HepG2 (cell line): ENCODE measurements around the gene NFX1. TPM values are rescaled to one million over a fixed set of nuclear protein-coding genes. Genes with fewer than 3 reads are reported as not detected.

Experiments
- ATAC-seq: fragments of 200-7000 bp; cut with Tn5 transposase; 3 replicates; pipeline ENCODE4 v1.9.1; 2020; ENCODE audit warnings: mild to moderate bottlenecking, moderate library complexity
- BruUV-seq: library from RNA; stranded (reverse); fragments of 400-500 nt; replicated peaks from 2 replicates; lab custom pipeline; 2021; lab: Mats Ljungman, UMichigan
- CTCF ChIA-PET: fragments of 300-600 bp; formaldehyde crosslinking; extraction: SDS; loops from one replicate; lab custom pipeline; 2021; ENCODE audit warnings: low total read pairs, inconsistent platforms, low intra/inter-chr PET ratio; lab: Yijun Ruan, JAX
- POLR2A ChIA-PET: fragments of 350-600 bp; sonication (Branson Sonifier 250); formaldehyde crosslinking; loops from one replicate; lab custom pipeline; 2020; ENCODE audit warnings: antibody characterized with exemption, inconsistent platforms; lab: Yijun Ruan, JAX
- DNase-seq: peaks from one replicate; pipeline ENCODE4 v3.0.0-alpha.2; 2015; ENCODE audit warnings: low spot score
- FAIRE-seq: peaks from 3 replicates; lab custom pipeline; 2011; peaks lifted over from hg19 to GRCh38; lab: Jason Lieb, UNC
- H2AFZ ChIP-seq: one replicate; pipeline ENCODE4 v1.6.1; 2011; ENCODE audit warnings: low read length, inconsistent platforms
- H3K27ac ChIP-seq: fragments of 300-600 bp; 3 replicates; pipeline ENCODE4 v1.8.0; 2011; ENCODE audit warnings: mixed run types, mild to moderate bottlenecking, mixed read lengths, low read length, inconsistent platforms; ENCODE audit not compliant: insufficient read depth; ENCODE audit errors: extremely low read length
- H3K27me3 ChIP-seq, 2 experiments: fragments of 200-600 bp in 1 of 2; 2 replicates in 1 of 2; 3 replicates in 1 of 2; pipeline versions ENCODE4 v1.6.0 to v1.8.0; 2011; ENCODE audit warnings: low read length in 2 of 2, mild to moderate bottlenecking in 2 of 2, moderate library complexity in 2 of 2, inconsistent platforms in 1 of 2; ENCODE audit not compliant: insufficient read depth in 2 of 2, control insufficient read depth in 1 of 2
- H3K36me3 ChIP-seq, 2 experiments: fragments of 200-600 bp in 1 of 2; replicated peaks in 1 of 2; 2 replicates in 1 of 2; 3 replicates in 1 of 2; pipeline versions ENCODE4 v1.5.1 to v1.8.0; 2011; ENCODE audit warnings: low read length in 2 of 2, inconsistent platforms in 1 of 2; ENCODE audit not compliant: insufficient read depth in 2 of 2, control insufficient read depth in 1 of 2
- H3K4me1 ChIP-seq: 2 replicates; pipeline ENCODE4 v1.5.1; 2012; ENCODE audit warnings: low read length, inconsistent platforms; ENCODE audit not compliant: insufficient read depth
- H3K4me2 ChIP-seq: 2 replicates; pipeline ENCODE4 v1.6.0; 2011; ENCODE audit warnings: low read depth, low read length, inconsistent platforms
- H3K4me3 ChIP-seq, 3 experiments: fragments of 200-600 bp in 1 of 3; sonication (generic), shearing (Covaris generic) in 1 of 3; replicated peaks in 1 of 3; 2 replicates each; pipeline ENCODE4 v1.5.1; 2011 to 2016; ENCODE audit warnings: low read length in 3 of 3, inconsistent platforms in 2 of 3, low read depth in 2 of 3, mild to moderate bottlenecking in 2 of 3, control low read depth in 1 of 3, mixed read lengths in 1 of 3; ENCODE audit not compliant: insufficient read depth in 1 of 3
- H3K79me2 ChIP-seq: one replicate; pipeline ENCODE4 v1.6.1; 2011; ENCODE audit warnings: low read length, inconsistent platforms; ENCODE audit not compliant: insufficient read depth
- H3K9ac ChIP-seq: 2 replicates; pipeline ENCODE4 v1.6.0; 2011; ENCODE audit warnings: mild to moderate bottlenecking, low read depth, low read length, inconsistent platforms; ENCODE audit not compliant: insufficient read depth
- H3K9me3 ChIP-seq: 2 replicates; pipeline ENCODE4 v1.5.1; 2012; ENCODE audit warnings: mild to moderate bottlenecking, low read length
- H4K20me1 ChIP-seq: 2 replicates; pipeline ENCODE4 v1.6.0; 2011; ENCODE audit warnings: inconsistent platforms, mild to moderate bottlenecking, low read length, moderate library complexity; ENCODE audit not compliant: insufficient read depth
- CTCF ChIP-seq: sonication (generic); formaldehyde crosslinking; IDR thresholded peaks from 2 replicates; pipeline ENCODE4 v1.5.0; 2020; ENCODE audit warnings: mild to moderate bottlenecking, missing genetic modification reagents, moderate library complexity
- ELF3 ChIP-seq: IDR thresholded peaks from 2 replicates; pipeline ENCODE4 v1.6.1; 2016; ENCODE audit warnings: missing genetic modification reagents, missing compliant biosample characterization
- KLF12 ChIP-seq: sonication (generic); formaldehyde crosslinking; IDR thresholded peaks from 2 replicates; pipeline ENCODE4 v1.4.0; 2020; ENCODE audit warnings: missing genetic modification reagents, borderline replicate concordance
- MAZ ChIP-seq, 2 experiments: sonication (generic) in 1 of 2; formaldehyde crosslinking in 1 of 2; IDR thresholded peaks; 2 replicates each; pipeline versions ENCODE4 v1.5.0 to v1.6.1; 2012 to 2020; ENCODE audit warnings: low read depth in 2 of 2, mild to moderate bottlenecking in 2 of 2, borderline replicate concordance in 1 of 2, improper control_type of control experiment in 1 of 2, low read length in 1 of 2, missing genetic modification reagents in 1 of 2, moderate library complexity in 1 of 2
- NR2F6 ChIP-seq, 2 experiments: IDR thresholded peaks; 2 replicates each; pipeline ENCODE4 v1.6.1; 2016; ENCODE audit warnings: antibody characterized with exemption in 1 of 2, mild to moderate bottlenecking in 1 of 2
- PITX1 ChIP-seq: sonication (generic); formaldehyde crosslinking; IDR thresholded peaks from 2 replicates; pipeline ENCODE4 v1.5.1; 2020; ENCODE audit warnings: mild to moderate bottlenecking, missing genetic modification reagents
- SMAD3 ChIP-seq: sonication (generic); formaldehyde crosslinking; IDR thresholded peaks from 2 replicates; pipeline ENCODE4 v1.4.0; 2020; ENCODE audit warnings: missing genetic modification reagents
- SMC3 ChIP-seq: IDR thresholded peaks from 2 replicates; pipeline ENCODE4 v1.6.1; 2011; ENCODE audit warnings: low read length, improper control_type of control experiment
- STAG1 ChIP-seq: sonication (generic); formaldehyde crosslinking; IDR thresholded peaks from 2 replicates; pipeline ENCODE4 v1.4.0; 2020; ENCODE audit warnings: missing genetic modification reagents
- TAF15 ChIP-seq: fragments of 200-400 bp; formaldehyde crosslinking; IDR thresholded peaks from one replicate; pipeline ENCODE4 v1.6.1; 2018; ENCODE audit warnings: mild to moderate bottlenecking, low read depth, low read length; ENCODE audit not compliant: poor library complexity, severe bottlenecking
- ZGPAT ChIP-seq: IDR thresholded peaks from 2 replicates; pipeline ENCODE4 v1.6.1; 2016; ENCODE audit warnings: mild to moderate bottlenecking
- ZNF235 ChIP-seq: sonication (generic); formaldehyde crosslinking; IDR thresholded peaks from 2 replicates; pipeline ENCODE4 v1.8.1; 2023; ENCODE audit warnings: mild to moderate bottlenecking, missing genetic modification reagents, borderline replicate concordance
- WGBS: methylation state at CpG from one replicate; pipeline ENCODE4 v1.1.6; 2017; ENCODE audit warnings: low lambda C conversion rate; 5-methylcytosine and 5-hydroxymethylcytosine counted together
- in situ Hi-C: cut with HindIII; loops from 2 replicates; pipeline ENCODE4 v1.10.0; 2017; ENCODE audit warnings: low pct_unique_long_range_greater_than_20kb; ENCODE audit not compliant: extremely low pct_ligation_motif_present
- intact Hi-C: fragments of 100-400 bp; cut with micrococcal nuclease; formaldehyde crosslinking; loops from one replicate; pipeline ENCODE4 v1.10.0; 2022; ENCODE audit not compliant: unreplicated experiment
- polyA plus RNA-seq, 8 experiments: library from polyadenylated mRNA; depleted of rRNA in 3 of 8; stranded (reverse) in 7 of 8; unstranded in 1 of 8; fragments of >200 nt; fragmentation: Illumina TruSeq in 4 of 8; extraction: Trizol in 4 of 8; gene quantifications; 2 replicates each; pipeline versions ENCODE4 v1.2.1 to v1.2.3, GENCODE V29; 2011 to 2016; ENCODE audit warnings: low read depth in 4 of 8, missing spikeins in 1 of 8, mixed read lengths in 1 of 8; ENCODE audit not compliant: insufficient read depth in 1 of 8
- total RNA-seq, 5 experiments: library from RNA; depleted of rRNA; stranded (reverse); fragments of >200 nt; fragmentation: Illumina TruSeq; extraction: Trizol; gene quantifications; 2 replicates each; pipeline ENCODE4 v1.2.3, GENCODE V29; 2016; ENCODE audit warnings: low read depth in 1 of 5
- TF ChIP-seq, protein P1 (sequence below), 2 experiments: sonication (generic) in 1 of 2; formaldehyde crosslinking in 1 of 2; IDR thresholded peaks; 2 replicates each; pipeline versions ENCODE4 v1.4.0 to v1.6.1; 2018 to 2020; ENCODE audit warnings: missing genetic modification reagents in 2 of 2, borderline replicate concordance in 1 of 2, low read depth in 1 of 2, mild to moderate bottlenecking in 1 of 2, missing biosample characterization in 1 of 2
- TF ChIP-seq, protein P2 (sequence below): IDR thresholded peaks from 2 replicates; pipeline ENCODE4 v1.6.1; 2016; ENCODE audit warnings: low read depth, borderline replicate concordance
- TF ChIP-seq, protein P3 (sequence below): sonication (generic); formaldehyde crosslinking; IDR thresholded peaks from 2 replicates; pipeline ENCODE4 v1.4.0; 2020; ENCODE audit warnings: missing genetic modification reagents, borderline replicate concordance

Gene NFX1
- total and polyA plus RNA-seq, 2 of the 13 experiments (the other 11 are each of a cell fraction or from before 2014, with no cell fraction given) = 23.9 to 27.5 TPM

DNA sequence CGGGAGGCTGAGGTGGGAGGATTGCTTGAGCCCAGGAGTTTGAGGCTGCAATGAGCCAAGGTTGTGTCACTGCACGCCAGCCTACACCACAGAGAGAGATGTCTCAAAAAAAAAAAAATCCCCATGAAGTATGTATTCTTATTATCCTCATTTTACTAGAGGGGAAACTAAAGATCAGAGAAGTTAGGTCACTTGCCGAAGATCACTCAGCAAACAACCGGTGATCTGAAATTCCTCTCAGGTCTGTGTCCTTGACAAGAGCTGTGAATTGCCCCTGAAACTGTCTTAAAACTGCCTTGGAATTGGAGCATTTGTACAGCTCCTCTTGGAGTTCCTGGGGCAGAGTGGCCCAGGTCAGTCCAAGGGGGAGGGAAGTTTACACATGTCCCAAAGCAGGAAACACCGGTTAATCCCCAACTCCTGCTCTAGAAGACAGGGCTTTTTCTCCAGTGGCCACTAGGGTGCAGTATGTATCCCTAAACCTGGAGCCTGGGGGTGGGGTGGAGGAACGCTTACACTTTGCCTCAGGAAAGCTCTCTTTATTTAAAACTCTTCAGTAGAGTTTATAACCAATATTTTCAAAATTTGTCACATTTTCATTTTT lies 84.4 kb downstream of the NFX1 start:
- WGBS = 52% methylated on average over 6 of the region's 6 CpGs
- FAIRE-seq (peak; percentile 86), DNase-seq (peak; percentile 70), ATAC-seq (peak; percentile 72)
- no peak overlapping the region for H2AFZ ChIP-seq
- no peaks in the 10 kb centered on the region for H3K27me3 ChIP-seq
- H3K4me1 ChIP-seq = peaks cover 31% of the 10 kb centered on the region
- intact Hi-C loops (loop anchor here (1.0 kb wide), 1 partner anchor 92 kb away; no protein-coding TSS in a partner anchor), in situ Hi-C loops (loop anchor here (10.0 kb wide), 1 partner anchor 90 kb away; no protein-coding TSS in a partner anchor)
- no peak overlapping the region for H3K9ac ChIP-seq
- no TSS peak for BruUV-seq
- no peaks in the 10 kb centered on the region for H4K20me1 ChIP-seq
- no peak overlapping the region for H3K27ac ChIP-seq
- POLR2A ChIA-PET = interaction anchor here (1.2 kb wide), 1 partner anchor 16 kb away, joined by 3 read pairs; no protein-coding TSS in a partner anchor
- H3K4me3 ChIP-seq = no peak overlapping the region
- peaks cover 1 to 13% of the 10 kb centered on the region in 2 experiments; a peak in 4 of 5 replicates for H3K36me3 ChIP-seq
- no peaks in the 10 kb centered on the region for H3K9me3 ChIP-seq
- CTCF ChIA-PET = interaction anchor here (0.8 to 2.8 kb wide), 5 partner anchors 29 to 347 kb away, joined by 4 to 11 read pairs (median 11); no protein-coding TSS in a partner anchor
- peak overlapping the region; percentile 24; the same call in 1 of the 2 replicates for H3K4me2 ChIP-seq
- H3K79me2 ChIP-seq = no peaks in the 10 kb centered on the region
- TF ChIP-seq KLF12 (CRISPR knock-in tag) (no peak), PITX1 (CRISPR knock-in tag) (peak; percentile 43; the same call in 1 of the 2 replicates), MAZ (IDR thresholded peaks at IDR 0.05; ENCODE audit: borderline replicate concordance, low read depth, low read length) (0 out of 2 replicates have a peak, but pooled peaks have one; percentile 30), MAZ (CRISPR knock-in tag; IDR thresholded peaks at IDR 0.05; ENCODE audit: low read depth) (no peak), NR2F6 (IDR thresholded peaks at IDR 0.05) (peak; percentile 20; the same call in 1 of the 2 replicates), NR2F6 (CRISPR knock-in tag; IDR thresholded peaks at IDR 0.05) (no peak), CTCF (CRISPR knock-in tag) (peak; percentile 84), TAF15 (no peak), ELF3 (CRISPR knock-in tag) (0 out of 2 replicates have a peak, but pooled peaks have one; percentile 21), ZGPAT (CRISPR knock-in tag) (0 out of 2 replicates have a peak, but pooled peaks have one; percentile 27), SMC3 (peak; percentile 89), STAG1 (peak; percentile 70), SMAD3 (CRISPR knock-in tag) (0 out of 2 replicates have a peak, but pooled peaks have one; percentile 48), ZNF235 (CRISPR knock-in tag) (no peak)
- TF ChIP-seq, protein P1, sequence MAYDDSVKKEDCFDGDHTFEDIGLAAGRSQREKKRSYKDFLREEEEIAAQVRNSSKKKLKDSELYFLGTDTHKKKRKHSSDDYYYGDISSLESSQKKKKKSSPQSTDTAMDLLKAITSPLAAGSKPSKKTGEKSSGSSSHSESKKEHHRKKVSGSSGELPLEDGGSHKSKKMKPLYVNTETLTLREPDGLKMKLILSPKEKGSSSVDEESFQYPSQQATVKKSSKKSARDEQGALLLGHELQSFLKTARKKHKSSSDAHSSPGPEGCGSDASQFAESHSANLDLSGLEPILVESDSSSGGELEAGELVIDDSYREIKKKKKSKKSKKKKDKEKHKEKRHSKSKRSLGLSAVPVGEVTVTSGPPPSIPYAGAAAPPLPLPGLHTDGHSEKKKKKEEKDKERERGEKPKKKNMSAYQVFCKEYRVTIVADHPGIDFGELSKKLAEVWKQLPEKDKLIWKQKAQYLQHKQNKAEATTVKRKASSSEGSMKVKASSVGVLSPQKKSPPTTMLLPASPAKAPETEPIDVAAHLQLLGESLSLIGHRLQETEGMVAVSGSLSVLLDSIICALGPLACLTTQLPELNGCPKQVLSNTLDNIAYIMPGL (CRISPR knock-in tag; IDR thresholded peaks at IDR 0.05; ENCODE audit: borderline replicate concordance in 1 of 2, low read depth in 1 of 2) = 0 out of 4 replicates have a peak, but pooled peaks of 1 of the 2 experiments have one; percentile 42
- TF ChIP-seq, protein P2, sequence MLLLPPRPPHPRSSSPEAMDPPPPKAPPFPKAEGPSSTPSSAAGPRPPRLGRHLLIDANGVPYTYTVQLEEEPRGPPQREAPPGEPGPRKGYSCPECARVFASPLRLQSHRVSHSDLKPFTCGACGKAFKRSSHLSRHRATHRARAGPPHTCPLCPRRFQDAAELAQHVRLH (CRISPR knock-in tag) = 0 out of 2 replicates have a peak, but pooled peaks have one; percentile 33
- TF ChIP-seq, protein P3, sequence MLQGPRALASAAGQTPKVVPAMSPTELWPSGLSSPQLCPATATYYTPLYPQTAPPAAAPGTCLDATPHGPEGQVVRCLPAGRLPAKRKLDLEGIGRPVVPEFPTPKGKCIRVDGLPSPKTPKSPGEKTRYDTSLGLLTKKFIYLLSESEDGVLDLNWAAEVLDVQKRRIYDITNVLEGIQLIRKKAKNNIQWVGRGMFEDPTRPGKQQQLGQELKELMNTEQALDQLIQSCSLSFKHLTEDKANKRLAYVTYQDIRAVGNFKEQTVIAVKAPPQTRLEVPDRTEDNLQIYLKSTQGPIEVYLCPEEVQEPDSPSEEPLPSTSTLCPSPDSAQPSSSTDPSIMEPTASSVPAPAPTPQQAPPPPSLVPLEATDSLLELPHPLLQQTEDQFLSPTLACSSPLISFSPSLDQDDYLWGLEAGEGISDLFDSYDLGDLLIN = no peak
